Activated CD8-positive, alpha-beta T cell treated with anti-CD3 and anti-CD28 coated beads for 36 hours (primary cell): ENCODE results near the gene CYGB. TPM values are rescaled to one million over a fixed set of nuclear protein-coding genes. Genes with fewer than 3 reads are reported as not detected.
A peak's percentile ranks its signal among the peaks of the same experiment; 100 is the strongest.

ENCODE experiments used
- ATAC-seq: fragments of 200-7000 bp; cut with Tn5 transposase; one replicate; pipeline ENCODE4 v1.10.0; 2021; ENCODE audit warnings: mild to moderate bottlenecking, moderate library complexity
- CTCF ChIA-PET: fragments of 350-600 bp; sonication (Branson Sonifier 250); formaldehyde crosslinking; loops from one replicate; lab custom pipeline; 2021; ENCODE audit warnings: antibody characterized with exemption; lab: Charles Lee
- POLR2A ChIA-PET: fragments of 350-600 bp; sonication (Branson Sonifier 250); formaldehyde crosslinking; loops from one replicate; lab custom pipeline; 2021; ENCODE audit warnings: antibody characterized with exemption; lab: Charles Lee
- DNase-seq: peaks from one replicate; pipeline ENCODE4 v3.0.0-alpha.2; 2020
- H3K27ac Mint-ChIP-seq: one replicate; pipeline ENCODE4 v1.8.0; 2021; ENCODE audit warnings: mild to moderate bottlenecking, mixed read lengths
- H3K27me3 Mint-ChIP-seq: one replicate; pipeline ENCODE4 v1.8.0; 2021; ENCODE audit warnings: mixed read lengths
- H3K36me3 Mint-ChIP-seq: one replicate; pipeline ENCODE4 v1.8.0; 2021; ENCODE audit warnings: low read depth, mixed read lengths
- H3K4me1 Mint-ChIP-seq: one replicate; pipeline ENCODE4 v1.8.0; 2021; ENCODE audit warnings: low read depth, mixed read lengths
- H3K4me3 Mint-ChIP-seq: one replicate; pipeline ENCODE4 v1.8.0; 2021; ENCODE audit warnings: mild to moderate bottlenecking, moderate library complexity, mixed read lengths
- H3K9me3 Mint-ChIP-seq: one replicate; pipeline ENCODE4 v1.8.0; 2021; ENCODE audit warnings: mixed read lengths
- intact Hi-C: fragments of 100-400 bp; cut with micrococcal nuclease; formaldehyde crosslinking; loops from one replicate; pipeline ENCODE4 v1.10.0; 2022
- total RNA-seq, 2 experiments: library from RNA; stranded (reverse); gene quantifications; one replicate each; pipeline ENCODE4 v1.2.3, GENCODE V29; 2021
- TF ChIP-seq, protein P1 (sequence below): fragments of 200-600 bp; IDR thresholded peaks from one replicate; pipeline ENCODE4 v1.8.0; 2022; ENCODE audit warnings: antibody characterized with exemption, mild to moderate bottlenecking

The CYGB gene
- total RNA-seq, 2 experiments from 2014 or later = 0.23 TPM; not detected in 1

DNA sequence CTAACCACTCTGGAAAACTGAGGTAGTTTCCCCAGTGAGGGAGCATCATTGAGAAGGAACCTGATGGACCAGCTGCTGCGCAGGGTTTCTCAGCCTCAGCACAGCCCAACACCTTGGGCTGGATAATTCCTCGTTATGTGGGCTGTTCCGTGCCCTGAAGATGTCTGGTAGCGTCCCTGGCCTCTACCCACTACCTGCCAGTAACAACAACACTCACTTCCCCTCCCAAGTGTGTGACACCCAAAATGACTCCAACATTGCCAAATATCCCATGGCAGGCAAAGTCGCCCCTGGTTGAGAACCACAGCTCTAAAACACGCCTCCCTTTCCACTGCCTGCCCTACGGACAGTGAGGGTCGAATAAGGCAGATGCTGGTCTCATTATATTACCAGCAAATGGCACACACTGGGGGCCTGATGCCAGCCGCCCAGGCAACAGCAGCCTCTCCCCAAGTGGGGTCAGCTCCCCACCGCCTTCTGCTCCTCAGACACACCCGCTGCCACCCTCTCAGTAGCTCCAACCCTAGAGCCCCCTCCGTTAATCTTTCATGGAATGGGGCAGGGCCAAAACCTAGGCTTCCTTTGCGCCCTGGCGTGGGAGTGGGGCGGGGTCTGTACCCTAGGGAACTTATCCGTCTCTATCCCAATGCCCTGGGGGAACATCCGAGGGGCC is 37.3 kb downstream of the CYGB start:
- ChIA-PET CTCF (interaction anchor here (1.0 to 4.7 kb wide), 5 partner anchors 10 to 103 kb away, joined by 3 to 20 read pairs (median 5); partner anchors contain the start of gene AANAT), POLR2A (interaction anchor here (0.9 to 4.3 kb wide), 10 partner anchors 9 to 429 kb away, joined by 3 to 16 read pairs (median 4); partner anchors contain the start of genes AANAT and SPHK1)
- ATAC-seq = no peak
- Mint-ChIP-seq H3K36me3 (no peaks in the 10 kb centered on the region), H3K9me3 (no peaks in the 10 kb centered on the region), H3K27me3 (no peaks in the 10 kb centered on the region), H3K4me3 (peak overlapping the region; percentile 90), H3K4me1 (peaks cover 42% of the 10 kb centered on the region), H3K27ac (peak overlapping the region; percentile 57)
- intact Hi-C loops = no loop called here
- DNase-seq = no peak
- TF ChIP-seq, protein P1, sequence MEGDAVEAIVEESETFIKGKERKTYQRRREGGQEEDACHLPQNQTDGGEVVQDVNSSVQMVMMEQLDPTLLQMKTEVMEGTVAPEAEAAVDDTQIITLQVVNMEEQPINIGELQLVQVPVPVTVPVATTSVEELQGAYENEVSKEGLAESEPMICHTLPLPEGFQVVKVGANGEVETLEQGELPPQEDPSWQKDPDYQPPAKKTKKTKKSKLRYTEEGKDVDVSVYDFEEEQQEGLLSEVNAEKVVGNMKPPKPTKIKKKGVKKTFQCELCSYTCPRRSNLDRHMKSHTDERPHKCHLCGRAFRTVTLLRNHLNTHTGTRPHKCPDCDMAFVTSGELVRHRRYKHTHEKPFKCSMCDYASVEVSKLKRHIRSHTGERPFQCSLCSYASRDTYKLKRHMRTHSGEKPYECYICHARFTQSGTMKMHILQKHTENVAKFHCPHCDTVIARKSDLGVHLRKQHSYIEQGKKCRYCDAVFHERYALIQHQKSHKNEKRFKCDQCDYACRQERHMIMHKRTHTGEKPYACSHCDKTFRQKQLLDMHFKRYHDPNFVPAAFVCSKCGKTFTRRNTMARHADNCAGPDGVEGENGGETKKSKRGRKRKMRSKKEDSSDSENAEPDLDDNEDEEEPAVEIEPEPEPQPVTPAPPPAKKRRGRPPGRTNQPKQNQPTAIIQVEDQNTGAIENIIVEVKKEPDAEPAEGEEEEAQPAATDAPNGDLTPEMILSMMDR = no peak

DNA sequence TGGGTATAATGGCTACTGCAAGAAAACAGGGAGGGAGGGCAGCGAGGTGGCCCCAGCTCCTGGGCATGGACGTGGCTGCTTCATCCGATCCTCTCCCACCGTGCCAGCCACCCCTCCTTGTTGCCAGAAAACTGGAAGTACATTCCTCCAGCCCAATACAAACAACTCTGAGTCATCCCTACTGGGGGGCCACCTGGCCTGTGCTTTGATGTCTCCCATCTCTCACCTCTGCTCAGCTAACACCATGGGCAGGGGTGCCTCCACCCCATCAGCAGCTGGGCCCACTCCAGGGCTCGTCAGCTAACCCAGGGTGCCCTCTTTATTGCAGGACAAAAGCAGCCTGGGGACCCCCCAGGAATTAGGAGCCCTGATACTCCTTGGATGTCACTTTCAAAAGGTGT is 38.2 kb downstream of the CYGB start:
- Mint-ChIP-seq H3K4me3 (peak overlapping the region; percentile 90), H3K27ac (peak overlapping the region; percentile 38), H3K4me1 (peaks cover 48% of the 10 kb centered on the region), H3K9me3 (no peaks in the 10 kb centered on the region), H3K27me3 (no peaks in the 10 kb centered on the region), H3K36me3 (no peaks in the 10 kb centered on the region)
- ChIA-PET CTCF (interaction anchor here (0.6 to 4.7 kb wide), 10 partner anchors 8 to 102 kb away, joined by 3 to 20 read pairs (median 3); partner anchors contain the start of gene AANAT), POLR2A (interaction anchor here (1.0 to 4.3 kb wide), 5 partner anchors 9 to 115 kb away, joined by 4 to 16 read pairs (median 6); partner anchors contain the start of genes AANAT and SPHK1)
- TF ChIP-seq, protein P1 = no peak
- ATAC-seq = no peak
- no peak for DNase-seq
- intact Hi-C loops = no loop called here

DNA sequence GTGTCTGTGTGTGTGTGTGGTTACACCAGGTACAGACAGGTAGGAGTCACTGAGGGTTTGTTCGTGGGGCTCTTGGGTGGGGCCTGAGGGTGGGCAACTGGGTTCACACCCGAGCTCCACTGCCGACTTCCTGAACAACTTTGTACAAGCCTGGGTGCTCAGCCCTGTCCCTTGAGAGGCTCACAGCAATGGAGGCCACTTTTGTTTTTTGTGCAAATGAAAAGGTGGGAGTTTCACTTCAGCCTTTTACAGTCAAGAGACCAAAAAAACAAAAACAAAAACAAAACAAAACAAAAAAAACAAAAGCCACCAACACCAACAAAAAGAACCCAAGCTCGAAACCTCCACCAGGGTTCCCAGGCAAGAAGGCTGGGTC is 38.6 kb downstream of the CYGB start:
- TF ChIP-seq, protein P1 = no peak
- H3K4me3 Mint-ChIP-seq = no peak overlapping the region
- H3K4me1 Mint-ChIP-seq = peaks cover 49% of the 10 kb centered on the region
- intact Hi-C loops = no loop called here
- DNase-seq (no peak), ATAC-seq (no peak)
- ChIA-PET POLR2A (interaction anchor here (1.0 to 4.3 kb wide), 4 partner anchors 8 to 114 kb away, joined by 4 to 16 read pairs (median 8); partner anchors contain the start of genes AANAT and SPHK1), CTCF (interaction anchor here (0.8 to 4.7 kb wide), 7 partner anchors 8 to 88 kb away, joined by 3 to 20 read pairs (median 3); partner anchors contain the start of gene AANAT)
- H3K9me3 Mint-ChIP-seq = no peaks in the 10 kb centered on the region
- H3K27me3 Mint-ChIP-seq = no peaks in the 10 kb centered on the region
- no peak overlapping the region for H3K27ac Mint-ChIP-seq
- H3K36me3 Mint-ChIP-seq = no peaks in the 10 kb centered on the region

DNA sequence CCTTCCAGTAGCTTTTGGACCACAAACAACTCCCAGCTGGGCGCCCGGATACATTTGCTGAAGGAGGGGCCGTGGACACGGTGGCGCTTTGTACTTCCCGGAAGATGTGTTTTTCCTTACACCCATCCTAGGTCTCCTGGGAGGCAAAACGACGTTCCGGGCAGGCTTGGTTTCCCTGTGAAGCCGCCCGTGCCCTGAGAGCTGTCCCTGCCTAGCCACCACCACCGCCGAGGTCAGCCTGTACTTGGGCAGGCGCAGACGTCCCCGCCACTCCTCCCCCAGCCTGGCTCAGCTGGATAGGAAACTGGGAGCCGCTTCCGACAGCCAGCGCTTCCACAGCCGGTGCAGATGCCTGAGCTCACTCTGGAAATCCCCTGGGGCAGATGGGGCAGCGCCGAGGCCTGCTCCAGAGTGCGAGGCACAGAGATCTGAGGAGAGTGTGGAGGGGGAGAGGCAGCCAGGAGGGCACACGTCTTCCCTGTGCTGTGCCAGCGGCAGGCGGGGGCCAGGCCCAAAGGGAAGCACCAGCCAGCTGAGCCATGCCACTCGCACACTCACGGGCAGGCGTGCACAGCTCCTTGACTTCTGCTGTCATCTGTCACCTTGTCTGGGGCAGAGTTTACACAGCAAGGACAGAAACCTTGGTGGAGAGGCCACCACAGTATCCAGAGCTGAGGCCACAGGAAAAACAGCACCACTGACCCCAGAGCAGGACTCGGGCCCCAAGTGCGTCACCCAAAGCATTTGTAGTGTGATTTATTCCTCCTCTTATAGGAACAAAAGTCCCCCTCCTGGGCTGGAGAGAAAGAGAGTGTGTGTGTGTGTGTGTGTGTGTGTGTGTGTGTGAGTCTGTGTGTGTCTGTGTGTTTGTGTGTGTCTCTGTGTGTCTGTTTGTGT is 39.3 kb downstream of the CYGB start:
- no peak for DNase-seq
- no peak for ATAC-seq
- intact Hi-C loops = no loop called here
- CTCF ChIA-PET = interaction anchor here (1.2 to 4.7 kb wide), 7 partner anchors 9 to 194 kb away, joined by 3 to 20 read pairs (median 3); partner anchors contain the start of gene AANAT
- Mint-ChIP-seq H3K4me1 (peaks cover 56% of the 10 kb centered on the region), H3K27me3 (no peaks in the 10 kb centered on the region), H3K4me3 (peak overlapping the region; percentile 15), H3K27ac (no peak overlapping the region), H3K36me3 (no peaks in the 10 kb centered on the region), H3K9me3 (no peaks in the 10 kb centered on the region)
- POLR2A ChIA-PET = interaction anchor here (0.9 to 4.3 kb wide), 3 partner anchors 8 to 60 kb away, joined by 3 to 16 read pairs (median 6); no protein-coding TSS in a partner anchor
- TF ChIP-seq, protein P1 = no peak
